Stimulated activated CD4-positive, alpha-beta T cell treated with anti-CD3 and anti-CD28 coated beads, TNF-alpha, amount 100 ng/mL, for 4 hours (primary cell): Measurements from ENCODE around the gene C2orf72.
"Not testable (repeated sequence)": the region's sequence is repeated elsewhere in the genome, so short reads cannot be mapped to it uniquely, and the experiment has no call there.

ENCODE experiments used
- DNase-seq, 3 experiments: peaks; one replicate each; pipeline ENCODE4 v3.0.0-alpha.2; 2020; ENCODE audit warnings: low read depth in 3 of 3

C2orf72 gene

GRCh38 chr2:231013820-231014219 is 23.5 kb upstream of the C2orf72 start:
- DNase-seq: no peak

GRCh38 chr2:231015478-231015877 is 21.8 kb upstream of the C2orf72 start:
- no peak for DNase-seq

GRCh38 chr2:231015926-231016325 is 21.4 kb upstream of the C2orf72 start:
- no peak for DNase-seq

- no peak for DNase-seq
Measured at GRCh38 chr2:231016566-231017230, 20.6 kb upstream of the C2orf72 start.

- DNase-seq: no peak
Measured at GRCh38 chr2:231017231-231017598, 20.1 kb upstream of the C2orf72 start.

GRCh38 chr2:231018184-231018583 is 19.1 kb upstream of the C2orf72 start:
- no peak for DNase-seq

GRCh38 chr2:231025059-231025458 is 12.3 kb upstream of the C2orf72 start:
- DNase-seq: not testable (repeated sequence)

- no peak for DNase-seq
Measured at GRCh38 chr2:231028889-231029288, 8.4 kb upstream of the C2orf72 start.

- DNase-seq: no peak
Measured at GRCh38 chr2:231029563-231029962, 7.8 kb upstream of the C2orf72 start.

GRCh38 chr2:231030725-231031124 is 6.6 kb upstream of the C2orf72 start:
- DNase-seq: no peak

- no peak for DNase-seq
Measured at GRCh38 chr2:231032575-231033140, 4.7 kb upstream of the C2orf72 start.

GRCh38 chr2:231033147-231034132 is 3.9 kb upstream of the C2orf72 start:
- no peak for DNase-seq

- DNase-seq: no peak
Measured at GRCh38 chr2:231034291-231034882, 2.9 kb upstream of the C2orf72 start.

GRCh38 chr2:231036131-231036530 is 1.2 kb upstream of the C2orf72 start:
- no peak for DNase-seq

GRCh38 chr2:231036578-231037106 is 681 bp upstream of the C2orf72 start:
- no peak for DNase-seq

- no peak for DNase-seq
Measured at GRCh38 chr2:231037731-231038482, 584 bp downstream of the C2orf72 start.

GRCh38 chr2:231038483-231039293 is 1.4 kb downstream of the C2orf72 start:
- DNase-seq: no peak

- no peak for DNase-seq
Measured at GRCh38 chr2:231039294-231039664, 2.0 kb downstream of the C2orf72 start.

GRCh38 chr2:231039821-231040364 is 2.6 kb downstream of the C2orf72 start:
- DNase-seq: no peak

- DNase-seq: no peak
Measured at GRCh38 chr2:231041061-231041689, 3.9 kb downstream of the C2orf72 start.
